ENCODE results near the gene DMD. TPM values are rescaled to one million over a fixed set of nuclear protein-coding genes. Genes with fewer than 3 reads are reported as not detected.

Gene DMD
- total RNA-seq, 6 experiments from 2014 or later = 18.7 to 43.4 (median 32.9) TPM

GRCh38 chrX:31112226-31112999 is 2098.9 kb downstream of the DMD start:
- ATAC-seq = no peak
- no peaks in the 10 kb centered on the region for H3K9me3 ChIP-seq
- no peaks in the 10 kb centered on the region for H3K36me3 ChIP-seq
- TF ChIP-seq, protein P1, sequence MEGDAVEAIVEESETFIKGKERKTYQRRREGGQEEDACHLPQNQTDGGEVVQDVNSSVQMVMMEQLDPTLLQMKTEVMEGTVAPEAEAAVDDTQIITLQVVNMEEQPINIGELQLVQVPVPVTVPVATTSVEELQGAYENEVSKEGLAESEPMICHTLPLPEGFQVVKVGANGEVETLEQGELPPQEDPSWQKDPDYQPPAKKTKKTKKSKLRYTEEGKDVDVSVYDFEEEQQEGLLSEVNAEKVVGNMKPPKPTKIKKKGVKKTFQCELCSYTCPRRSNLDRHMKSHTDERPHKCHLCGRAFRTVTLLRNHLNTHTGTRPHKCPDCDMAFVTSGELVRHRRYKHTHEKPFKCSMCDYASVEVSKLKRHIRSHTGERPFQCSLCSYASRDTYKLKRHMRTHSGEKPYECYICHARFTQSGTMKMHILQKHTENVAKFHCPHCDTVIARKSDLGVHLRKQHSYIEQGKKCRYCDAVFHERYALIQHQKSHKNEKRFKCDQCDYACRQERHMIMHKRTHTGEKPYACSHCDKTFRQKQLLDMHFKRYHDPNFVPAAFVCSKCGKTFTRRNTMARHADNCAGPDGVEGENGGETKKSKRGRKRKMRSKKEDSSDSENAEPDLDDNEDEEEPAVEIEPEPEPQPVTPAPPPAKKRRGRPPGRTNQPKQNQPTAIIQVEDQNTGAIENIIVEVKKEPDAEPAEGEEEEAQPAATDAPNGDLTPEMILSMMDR (IDR thresholded peaks at IDR 0.05) = no peak
- TF ChIP-seq POLR2A (IDR thresholded peaks at IDR 0.05) = no peak
- H3K27me3 ChIP-seq = no peaks in the 10 kb centered on the region
- no peaks in the 10 kb centered on the region for H3K4me1 ChIP-seq
- intact Hi-C loops (cut with DNase I) = no loop called here
- no peak for DNase-seq
- H3K27ac ChIP-seq = no peak overlapping the region
- H3K4me3 ChIP-seq = no peak overlapping the region
- 57% methylated on average over 5 of the region's 5 CpGs for WGBS (ENCODE audit: insufficient coverage, low coverage, low lambda C conversion rate, missing lambda C conversion rate)

GRCh38 chrX:31110657-31111056 is 2100.7 kb downstream of the DMD start:
- no peak for ATAC-seq
- H3K36me3 ChIP-seq = no peaks in the 10 kb centered on the region
- WGBS (ENCODE audit: insufficient coverage, low coverage, low lambda C conversion rate, missing lambda C conversion rate) = 84% methylated on average over 6 of the region's 6 CpGs
- H3K4me1 ChIP-seq = no peaks in the 10 kb centered on the region
- intact Hi-C loops (cut with DNase I) = no loop called here
- TF ChIP-seq POLR2A (IDR thresholded peaks at IDR 0.05) = no peak
- TF ChIP-seq, protein P1 (IDR thresholded peaks at IDR 0.05) = no peak
- no peak for DNase-seq
- H3K27me3 ChIP-seq = no peaks in the 10 kb centered on the region
- H3K27ac ChIP-seq = no peak overlapping the region
- H3K4me3 ChIP-seq = no peak overlapping the region
- H3K9me3 ChIP-seq = no peaks in the 10 kb centered on the region

DNA sequence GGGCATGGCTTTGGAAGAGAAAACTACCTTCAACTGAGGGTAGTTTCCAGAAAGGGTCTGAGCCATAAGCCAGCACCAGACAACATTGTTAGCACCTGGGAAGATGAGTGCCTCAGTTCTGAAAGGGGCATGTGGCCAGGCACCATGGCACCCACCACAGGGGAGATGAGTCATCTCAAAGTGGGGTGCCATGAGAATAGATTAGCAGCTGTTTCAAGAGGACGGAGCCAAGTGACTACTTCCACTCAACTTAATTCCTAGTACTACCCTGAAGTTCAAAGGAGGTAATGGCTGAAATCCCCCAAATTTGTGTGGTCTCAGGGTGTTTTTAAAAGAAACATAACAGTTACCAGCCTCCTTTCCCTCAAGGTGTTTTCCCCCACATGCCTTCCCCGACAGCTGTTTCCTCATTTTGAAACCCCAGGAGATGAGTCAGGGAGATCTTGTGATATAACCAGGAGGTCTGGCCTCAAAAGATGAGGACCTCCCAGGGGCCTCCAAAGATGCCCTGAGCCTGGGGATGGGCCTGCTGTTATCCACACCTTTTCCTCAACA is 2111.7 kb downstream of the DMD start:
- no peak overlapping the region for H3K4me3 ChIP-seq

GRCh38 chrX:31098079-31098478 is 2113.3 kb downstream of the DMD start:
- Histone ChIP-seq H3K27ac (no peak overlapping the region), H3K4me1 (no peaks in the 10 kb centered on the region), H3K36me3 (no peaks in the 10 kb centered on the region), H3K9me3 (no peaks in the 10 kb centered on the region), H3K4me3 (no peak overlapping the region), H3K27me3 (no peaks in the 10 kb centered on the region)
- WGBS (ENCODE audit: insufficient coverage, low coverage, low lambda C conversion rate, missing lambda C conversion rate) = 51% methylated on average over 3 of the region's 3 CpGs
- DNase-seq = no peak
- TF ChIP-seq, protein P1 (IDR thresholded peaks at IDR 0.05) = no peak
- TF ChIP-seq POLR2A (IDR thresholded peaks at IDR 0.05) = no peak
- no peak for ATAC-seq
- intact Hi-C loops (cut with DNase I) = no loop called here

More for the DNA sequence above, 2111.7 kb downstream of the DMD start:
- intact Hi-C loops (cut with DNase I) = no loop called here
- TF ChIP-seq, protein P1 (IDR thresholded peaks at IDR 0.05) = no peak
- TF ChIP-seq POLR2A (IDR thresholded peaks at IDR 0.05) = no peak
- no peak for DNase-seq
- H3K36me3 ChIP-seq = no peaks in the 10 kb centered on the region
- no peaks in the 10 kb centered on the region for H3K4me1 ChIP-seq
- no peaks in the 10 kb centered on the region for H3K27me3 ChIP-seq
- no peak for ATAC-seq
- H3K27ac ChIP-seq = no peak overlapping the region
- no peaks in the 10 kb centered on the region for H3K9me3 ChIP-seq
- 41% methylated on average over 2 of the region's 2 CpGs for WGBS (ENCODE audit: insufficient coverage, low coverage, low lambda C conversion rate, missing lambda C conversion rate)
